Right forelimb (tissue), 1 donor: Measurements from ENCODE around the gene ERP44.
"Not testable (repeated sequence)": the region's sequence is repeated elsewhere in the genome, so short reads cannot be mapped to it uniquely, and the experiment has no call there.

Source experiments
- DNase-seq: peaks from one replicate; pipeline ENCODE4 v3.0.0-alpha.2; 2018

The ERP44 gene

DNA sequence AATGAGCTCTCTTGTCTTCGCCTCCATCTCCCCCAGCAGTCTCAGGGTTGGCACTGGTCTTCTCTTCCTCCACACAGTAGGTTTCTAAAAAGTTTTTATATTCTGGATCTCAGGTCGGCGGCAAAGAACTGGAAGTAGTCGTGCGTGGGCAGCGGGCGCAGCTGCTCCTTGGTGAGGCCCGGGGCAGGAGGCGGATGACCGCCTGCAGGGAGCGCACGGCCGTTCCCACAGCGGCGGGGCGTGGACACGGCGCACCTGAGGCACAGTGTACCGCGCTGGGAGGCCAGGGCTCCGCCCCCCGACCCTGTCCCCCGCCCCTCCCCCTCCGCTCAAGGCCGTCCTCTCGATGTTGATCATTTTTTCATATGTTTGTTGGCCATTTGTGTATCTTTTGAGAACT lies 99.9 kb downstream of the ERP44 start:
- no peak for DNase-seq

GRCh38 chr9:99998266-99998665 lies 100.5 kb downstream of the ERP44 start:
- no peak for DNase-seq

DNA sequence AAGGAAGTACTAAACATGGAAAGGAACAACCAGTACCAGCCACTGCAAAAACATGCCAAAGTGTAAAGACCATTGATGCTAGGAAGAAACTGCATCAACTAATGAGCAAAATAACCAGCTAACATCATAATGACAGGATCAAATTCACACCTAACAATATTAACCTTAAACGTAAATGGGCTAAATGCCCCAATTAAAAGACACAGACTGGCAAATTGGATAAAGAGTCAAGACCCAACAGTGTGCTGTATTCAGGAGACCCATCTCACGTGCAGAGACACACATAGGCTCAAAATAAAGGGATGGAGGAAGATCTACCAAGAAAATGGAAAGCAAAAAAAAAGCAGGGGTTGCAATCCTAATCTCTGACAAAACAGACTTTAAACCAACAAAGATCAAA lies 108.3 kb downstream of the ERP44 start:
- not testable (repeated sequence) for DNase-seq

DNA sequence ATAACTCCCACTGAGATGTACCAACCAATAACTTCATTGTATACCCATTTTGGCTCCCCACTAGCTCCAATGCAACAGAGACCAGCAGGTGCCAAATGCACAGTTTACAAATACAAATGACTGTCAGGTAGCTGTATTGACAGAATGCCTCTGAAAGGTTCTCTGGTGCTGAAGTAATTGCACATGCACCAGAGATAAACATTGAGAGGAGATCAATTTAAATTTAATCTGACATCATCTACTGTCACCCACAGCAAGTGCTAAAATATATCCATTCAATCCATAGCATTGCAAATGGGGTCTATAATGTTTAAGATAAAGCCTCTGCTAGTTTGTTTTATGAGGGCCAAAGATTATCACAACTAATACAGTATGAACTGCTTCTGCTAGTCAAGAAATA lies 112.2 kb downstream of the ERP44 start:
- DNase-seq = no peak

DNA sequence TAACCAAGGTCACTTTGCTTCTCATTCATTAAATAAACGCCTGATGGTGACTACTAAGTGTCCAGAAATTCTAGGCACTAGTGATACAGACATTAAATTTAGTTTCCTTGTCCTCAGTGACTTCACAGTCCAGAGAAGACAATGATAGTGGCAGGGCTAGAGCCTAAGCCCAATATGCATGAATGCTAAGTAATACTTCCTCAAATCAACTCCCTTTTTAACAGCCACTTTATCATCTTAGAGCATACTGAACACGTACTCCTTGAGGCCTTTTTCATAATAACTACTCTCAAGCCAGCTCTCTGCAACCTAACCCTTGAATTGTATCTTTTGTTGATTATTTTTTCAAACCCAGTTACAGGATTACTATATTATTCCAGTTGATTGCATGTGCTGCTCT lies 118.2 kb downstream of the ERP44 start:
- no peak for DNase-seq

DNA sequence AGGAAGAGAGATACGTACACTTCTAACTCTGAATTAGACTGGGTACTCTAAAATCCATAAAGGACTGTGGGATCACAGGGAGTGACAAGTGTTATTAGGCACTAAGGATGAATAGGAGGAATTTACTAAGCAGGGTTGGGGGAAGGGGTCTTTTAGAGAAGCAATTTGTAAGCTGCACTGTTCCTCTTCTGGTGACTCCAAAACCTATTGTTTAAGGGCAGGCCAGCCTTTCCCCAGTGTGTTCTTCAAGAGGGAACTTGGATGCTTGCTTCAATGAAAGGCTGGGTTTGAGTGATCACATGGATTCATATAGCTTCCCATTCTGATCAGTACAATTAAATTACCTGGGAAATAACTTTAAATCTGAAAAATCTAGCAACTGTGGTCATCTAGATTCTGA lies 120.6 kb downstream of the ERP44 start:
- DNase-seq = no peak

DNA sequence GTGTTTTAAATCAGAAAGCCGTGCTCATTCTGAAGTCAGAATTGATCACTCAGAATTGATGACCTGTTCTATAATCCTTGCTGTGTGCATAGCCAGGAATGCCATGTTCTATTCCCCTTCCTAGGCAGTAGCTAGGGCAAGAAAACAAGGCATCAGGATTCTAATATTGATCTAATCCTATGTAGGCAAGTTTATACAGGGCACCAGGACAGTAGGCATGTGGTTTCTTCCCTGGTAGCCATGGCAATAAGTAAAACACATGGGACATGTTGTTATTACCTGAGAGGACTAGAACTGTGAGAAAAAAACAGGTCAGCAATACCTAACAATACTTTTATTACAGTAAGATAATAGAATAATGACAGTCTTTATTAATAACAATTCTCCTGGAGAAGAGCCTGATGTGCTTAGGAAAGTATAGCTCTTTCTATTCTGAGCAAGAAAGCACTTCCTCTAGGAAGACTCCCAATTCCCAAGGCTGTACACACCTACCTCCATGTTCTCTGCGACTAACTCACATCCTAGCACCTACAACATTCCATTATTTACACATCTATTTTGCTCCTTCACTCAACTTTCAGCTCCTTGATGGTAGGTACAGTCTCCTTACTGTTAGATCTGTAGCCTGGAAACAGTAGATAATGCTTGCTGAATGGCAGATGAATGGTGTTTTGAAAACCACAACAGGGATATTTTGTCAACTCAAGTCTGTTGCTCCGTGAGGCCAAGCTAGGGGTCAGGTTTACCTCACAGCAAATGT lies 121.6 kb downstream of the ERP44 start:
- DNase-seq = no peak

GRCh38 chr9:99973455-99973854 lies 125.3 kb downstream of the ERP44 start:
- no peak for DNase-seq

- DNase-seq = no peak
These were observed 127.4 kb downstream of the ERP44 start for GRCh38 chr9:99971410-99971809.

GRCh38 chr9:99970481-99970880 lies 128.3 kb downstream of the ERP44 start:
- DNase-seq = no peak

GRCh38 chr9:99967457-99967856 lies 131.3 kb downstream of the ERP44 start:
- no peak for DNase-seq

- DNase-seq = no peak
These were observed 132.1 kb downstream of the ERP44 start for GRCh38 chr9:99966716-99967115.

DNA sequence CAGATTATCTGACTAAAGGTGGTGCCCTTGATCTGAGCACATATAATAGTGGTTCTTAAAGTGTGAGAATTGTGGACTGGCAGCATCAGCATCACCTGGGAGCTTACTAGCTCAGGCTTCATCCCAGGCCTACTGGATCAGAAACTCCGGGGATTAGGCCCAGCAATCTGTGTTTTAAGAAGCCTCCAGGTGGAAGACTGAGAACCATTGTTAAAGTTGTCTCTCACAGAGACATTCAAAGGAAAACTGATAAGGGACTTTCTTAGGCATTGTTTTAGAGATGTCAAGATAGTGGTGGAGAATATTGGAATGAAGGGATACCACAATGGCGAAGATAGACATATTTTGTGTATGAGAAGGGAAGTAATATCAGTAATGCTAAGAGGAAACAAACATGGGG lies 132.8 kb downstream of the ERP44 start:
- no peak for DNase-seq

DNA sequence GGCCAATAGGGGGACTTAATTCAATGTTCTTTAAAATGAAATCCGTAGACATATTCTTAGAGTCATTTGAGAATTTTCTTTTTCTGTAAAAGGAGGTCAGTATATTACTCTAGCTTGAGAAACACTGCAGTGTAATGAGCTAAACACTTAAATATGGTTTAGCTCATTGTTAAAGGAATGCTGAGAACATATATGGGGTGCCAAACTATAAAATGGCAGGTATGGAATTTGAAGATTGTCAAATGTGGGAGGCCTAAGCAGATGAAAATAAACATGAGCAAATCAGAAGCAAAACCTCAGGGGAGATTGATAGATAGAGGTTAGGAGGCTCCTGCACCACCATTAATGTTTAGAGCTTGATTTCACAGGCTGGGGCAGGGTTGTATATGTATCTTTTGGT lies 134.5 kb downstream of the ERP44 start:
- DNase-seq = no peak

GRCh38 chr9:99962680-99963261 lies 136.0 kb downstream of the ERP44 start:
- no peak for DNase-seq

GRCh38 chr9:99955606-99956005 lies 143.2 kb downstream of the ERP44 start:
- DNase-seq = no peak

DNA sequence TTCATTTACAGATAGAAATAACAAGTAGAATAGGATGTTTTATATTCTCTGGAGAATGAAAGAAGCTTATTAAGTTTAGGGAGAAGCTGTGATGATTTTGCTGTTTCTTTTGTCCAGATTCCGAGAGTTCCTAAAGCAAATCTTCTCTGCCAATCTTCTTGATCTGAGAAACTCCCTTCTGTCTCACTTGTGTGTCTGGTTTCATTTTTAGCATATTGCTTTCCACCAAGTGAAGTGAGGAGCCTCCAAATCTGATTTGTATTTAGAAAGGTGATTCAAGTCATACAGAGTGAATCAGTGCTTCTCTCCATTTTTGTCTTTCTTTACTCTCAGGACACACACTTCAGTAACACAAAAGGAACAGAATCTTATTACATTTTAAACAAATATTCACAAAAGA lies 144.0 kb downstream of the ERP44 start:
- no peak for DNase-seq

GRCh38 chr9:99953861-99954507 lies 144.8 kb downstream of the ERP44 start:
- DNase-seq = no peak

DNA sequence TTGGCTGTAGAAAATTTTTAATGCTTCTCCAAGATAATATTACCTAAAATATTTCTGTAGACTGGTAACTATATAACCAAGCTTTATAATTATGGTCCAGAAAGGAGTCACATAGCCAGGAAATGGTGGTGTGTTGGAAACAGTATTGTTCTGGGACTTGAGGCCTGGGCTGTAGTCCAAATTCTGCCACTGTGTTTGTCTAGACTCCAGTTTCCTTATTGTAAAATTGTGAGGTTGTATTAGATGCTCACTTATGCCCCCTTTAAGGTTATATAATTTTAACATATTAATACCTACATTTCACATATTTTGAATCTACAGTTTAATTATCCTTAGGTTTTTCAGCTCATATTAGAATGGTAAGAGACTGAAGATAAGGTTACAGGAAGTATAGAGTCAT lies 149.9 kb downstream of the ERP44 start:
- no peak for DNase-seq

- DNase-seq = no peak
These were observed 150.3 kb downstream of the ERP44 start for GRCh38 chr9:99948482-99948881.

DNA sequence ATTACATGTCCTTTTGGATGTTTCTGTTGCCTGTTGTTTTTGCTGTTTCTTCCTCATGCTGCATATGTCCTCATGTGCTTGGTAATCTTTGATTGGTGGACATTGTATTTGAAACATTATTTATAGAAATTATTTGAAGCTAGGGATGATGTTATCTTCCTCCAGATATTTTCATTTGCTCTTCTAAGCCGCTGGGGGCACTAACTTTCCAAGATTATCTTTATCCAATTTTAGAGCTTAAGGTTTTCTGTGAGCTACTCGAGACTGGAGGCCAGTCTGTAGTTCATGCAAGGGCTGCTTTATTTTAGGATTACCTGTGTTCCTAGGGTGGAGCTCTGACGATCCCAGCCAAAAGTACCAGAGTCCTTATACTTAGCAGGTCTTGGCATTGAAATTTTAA lies 151.4 kb downstream of the ERP44 start:
- DNase-seq = no peak

DNA sequence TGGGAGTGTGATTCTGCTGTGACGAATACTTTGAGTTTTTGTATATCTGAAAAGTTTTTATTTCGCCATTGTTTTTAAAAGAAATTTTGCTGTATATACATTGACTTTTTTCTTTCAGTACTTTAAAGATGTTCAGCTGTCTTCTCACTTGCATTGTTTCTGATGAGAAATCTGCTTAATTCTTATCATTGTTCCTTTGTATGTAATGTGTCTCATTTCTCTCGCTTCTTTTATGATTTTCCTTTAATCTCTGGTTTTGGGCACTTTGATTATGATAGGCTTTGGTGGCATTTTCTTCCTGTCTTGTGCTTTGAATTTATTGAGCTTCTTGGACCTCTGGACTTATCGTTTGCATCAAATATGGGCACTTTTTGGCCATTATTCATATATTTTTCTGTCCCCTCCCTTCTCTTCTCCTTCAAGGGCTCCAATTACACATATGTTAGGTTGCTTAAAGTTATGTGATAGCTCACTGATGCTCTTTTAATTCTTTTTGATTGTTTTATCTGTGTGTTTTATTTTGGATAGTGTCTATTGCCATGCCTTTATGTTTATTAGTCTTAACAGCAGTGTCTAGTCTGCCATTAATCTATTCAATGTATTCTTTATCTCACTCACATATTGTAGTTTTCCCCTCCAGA lies 161.7 kb downstream of the ERP44 start:
- DNase-seq = no peak

DNA sequence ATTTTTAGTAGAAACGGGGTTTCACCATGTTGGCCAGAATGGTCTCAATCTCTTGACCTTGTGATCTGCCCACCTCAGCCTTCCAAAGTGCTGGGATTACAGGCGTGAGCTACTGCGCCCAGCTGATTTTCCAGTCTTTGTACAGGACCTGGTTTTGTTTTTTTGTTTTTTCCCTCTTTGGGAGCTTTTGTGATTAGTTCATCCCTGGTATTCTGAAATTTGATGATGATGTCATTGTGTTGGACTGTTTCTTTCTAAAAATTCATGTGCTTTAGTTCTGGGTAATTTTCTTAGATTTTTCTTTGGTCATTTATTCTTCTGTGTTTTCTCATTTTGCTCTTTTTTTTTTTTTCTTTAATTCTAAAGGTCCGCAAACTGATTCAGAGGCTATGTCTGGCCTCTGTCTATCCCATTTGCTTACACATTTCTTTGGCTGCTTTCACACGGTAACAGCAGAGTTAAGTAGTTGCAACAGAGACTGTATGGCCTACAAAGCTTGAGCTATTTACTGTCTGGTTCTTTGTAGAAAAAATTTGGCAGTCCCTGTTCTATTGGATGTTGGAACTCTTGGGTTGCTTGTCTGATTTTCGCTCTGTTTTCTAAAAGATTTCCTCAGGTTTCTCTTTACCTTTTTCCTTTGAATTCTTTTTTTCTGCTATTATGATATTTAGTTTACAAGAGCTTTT lies 167.5 kb downstream of the ERP44 start:
- no peak for DNase-seq
